NCI-H226 (cell line): ENCODE measurements around the gene AK1.

Experiments used
- DNase-seq: peaks from one replicate; pipeline ENCODE4 v3.0.0-alpha.2; 2015

The AK1 gene

GRCh38 chr9:127877566-127877998, at the start of gene AK1:
Gene AK1, minus strand, starts transcription at chr9:127877675. Its CDS starts 3,058 bp downstream, at chr9:127874617.
- DNase-seq, result peak; percentile 41

DNA sequence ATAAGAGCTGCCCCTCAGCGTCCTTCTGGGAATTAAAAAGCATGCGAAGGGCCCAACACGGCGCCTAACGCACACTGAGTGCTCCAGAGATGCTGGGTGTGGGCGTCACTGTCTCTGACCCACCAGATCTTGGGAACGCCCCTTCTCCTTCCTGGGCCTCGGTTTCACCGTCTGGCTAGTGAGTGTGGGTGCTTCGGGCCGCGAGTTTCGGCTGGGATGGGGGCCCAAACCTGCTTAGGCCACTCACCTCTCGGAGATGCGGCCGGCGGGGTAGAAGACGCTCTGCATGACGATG, 49.4 kb upstream of the AK1 start:
- no peak for DNase-seq

- no peak for DNase-seq
Measured at GRCh38 chr9:127925959-127926905, 48.8 kb upstream of the AK1 start.

DNA sequence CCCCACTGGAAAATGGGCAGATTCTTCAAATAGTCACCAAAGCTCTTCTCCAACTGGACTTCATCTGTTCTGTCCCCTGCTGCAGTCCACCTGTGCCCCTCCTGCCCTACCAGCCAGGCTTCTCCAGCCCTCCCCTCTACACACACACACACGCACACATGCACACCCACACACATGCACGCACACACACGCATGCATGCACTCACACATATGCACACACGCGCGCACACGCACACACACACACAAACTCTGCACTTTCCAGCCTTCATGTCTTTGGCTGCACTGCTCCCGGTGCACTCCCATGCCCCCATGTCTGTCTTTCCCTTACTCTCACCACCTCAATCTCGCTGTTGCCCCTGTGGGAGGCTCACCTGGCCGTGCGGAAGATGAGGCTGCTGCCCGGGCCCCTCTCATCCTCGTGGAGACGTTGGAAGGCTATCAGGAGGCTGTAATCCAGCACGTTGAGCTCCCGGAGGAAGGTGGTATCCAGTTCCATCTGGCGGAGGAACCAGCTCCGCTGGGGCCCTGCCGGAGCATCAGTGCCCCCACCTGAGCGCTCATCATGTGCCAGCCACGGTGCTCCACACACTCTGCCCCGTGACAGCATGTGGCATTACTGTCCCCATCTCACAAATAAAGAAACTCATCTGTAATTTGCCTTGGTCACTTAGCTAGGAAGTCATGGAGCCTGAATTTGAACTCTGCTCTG, 47.4 kb upstream of the AK1 start:
- no peak for DNase-seq

GRCh38 chr9:127923771-127924170, 46.3 kb upstream of the AK1 start:
- DNase-seq, result peak; percentile 72

- no peak for DNase-seq
Measured at GRCh38 chr9:127923046-127923445, 45.6 kb upstream of the AK1 start.

DNA sequence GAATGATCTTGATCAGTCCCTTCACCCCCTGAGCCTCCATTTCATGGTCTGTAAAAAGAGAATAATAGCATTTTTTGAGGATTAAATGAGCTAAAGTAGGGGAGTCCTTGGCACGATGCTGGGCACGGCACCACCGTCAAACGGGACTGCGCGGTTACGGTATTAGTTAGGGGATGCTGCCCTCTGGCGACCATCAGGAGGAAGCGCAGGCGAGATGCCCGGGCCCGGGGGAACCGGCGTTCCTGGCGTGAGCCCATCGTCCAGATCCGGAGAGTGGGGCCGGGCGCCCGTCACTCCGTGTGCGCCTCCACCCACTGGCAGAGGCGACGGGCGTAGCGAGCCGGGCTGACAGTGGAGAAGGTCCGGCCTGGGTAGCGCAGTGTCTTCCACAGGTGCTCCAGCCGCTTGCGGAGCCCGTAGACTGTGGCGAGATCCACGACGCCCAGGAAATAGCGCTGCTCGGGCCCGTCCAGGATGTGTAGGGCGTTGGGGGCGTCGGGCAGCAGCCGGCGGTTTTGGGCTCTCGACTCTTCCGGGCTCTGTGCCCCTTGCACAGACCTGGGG, 44.2 kb upstream of the AK1 start:
- DNase-seq, result no peak

DNA sequence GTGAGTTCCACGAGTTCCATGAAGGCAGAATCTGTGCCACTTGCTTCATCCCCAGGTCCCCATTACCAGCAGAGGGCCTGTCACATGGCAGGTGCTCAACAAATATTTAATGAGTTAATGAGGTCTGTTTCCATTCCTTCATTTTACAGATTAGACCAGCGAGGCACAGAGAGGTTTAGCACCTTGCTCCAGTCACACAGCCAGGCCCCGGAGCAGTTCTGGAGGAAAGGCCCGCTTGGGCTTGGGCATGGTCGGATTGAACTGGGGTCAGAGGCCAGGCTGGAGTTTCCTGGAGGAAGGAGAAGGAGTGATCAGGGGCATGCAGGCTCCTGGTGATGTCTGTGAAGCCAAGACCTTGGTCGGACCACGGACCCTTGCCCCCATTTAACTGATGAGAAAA, 43.3 kb upstream of the AK1 start:
- no peak for DNase-seq

DNA sequence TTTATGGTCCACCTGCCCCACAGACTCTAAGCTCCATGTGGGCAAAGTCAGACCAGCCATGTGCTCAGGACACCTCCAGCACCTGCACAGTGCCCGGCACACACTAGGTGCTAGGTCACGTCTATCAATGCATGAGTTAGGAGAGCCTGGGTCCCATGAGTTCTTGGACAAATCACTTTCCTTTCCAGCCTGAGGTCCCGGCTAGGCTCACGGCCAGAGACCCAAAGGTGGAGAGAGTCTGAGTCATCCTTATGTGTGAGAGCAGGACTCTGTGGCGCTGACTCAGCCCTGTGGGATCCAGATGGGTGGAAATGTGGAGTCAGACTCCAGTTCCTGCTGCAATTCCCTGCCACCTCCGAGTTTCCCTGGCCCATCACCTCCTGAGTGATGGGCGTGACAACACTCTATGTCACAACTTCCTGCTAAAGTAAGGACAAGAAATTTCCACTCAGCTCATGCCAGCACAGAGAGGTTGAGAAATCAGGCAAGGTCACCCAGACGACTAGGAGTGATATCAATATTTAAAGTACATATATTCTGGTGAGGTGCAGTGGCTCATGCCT, 41.9 kb upstream of the AK1 start:
- peak; percentile 97 for DNase-seq

GRCh38 chr9:127918183-127919107, 41.0 kb upstream of the AK1 start:
- no peak for DNase-seq

DNA sequence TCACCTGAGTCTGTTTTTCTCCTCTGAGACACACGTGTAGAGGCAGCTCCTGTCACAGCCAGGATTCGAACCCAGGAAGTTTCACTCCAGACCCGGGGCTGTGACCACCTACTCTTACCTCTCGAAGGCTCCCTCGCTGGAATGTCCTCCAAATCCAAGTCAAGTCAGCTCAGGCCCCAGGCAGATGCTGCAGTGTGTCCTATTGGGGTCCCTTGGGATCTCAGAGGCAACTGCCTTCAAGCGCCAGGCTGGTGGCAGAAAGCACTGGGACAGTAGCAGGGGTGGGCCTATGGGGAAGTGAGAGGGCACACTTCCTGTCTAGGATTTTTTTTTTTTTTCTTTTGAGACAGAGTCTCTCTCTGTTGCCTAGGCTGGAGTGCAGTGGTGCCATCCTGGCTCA, 40.1 kb upstream of the AK1 start:
- no peak for DNase-seq

- peak; percentile 65 for DNase-seq
Measured at GRCh38 chr9:127916720-127917581, 39.5 kb upstream of the AK1 start, which contains the start of gene ST6GALNAC4. Gene ST6GALNAC4, minus strand, starts transcription at chr9:127917041. Its CDS starts 622 bp downstream, at chr9:127916419.

- no peak for DNase-seq
Measured at GRCh38 chr9:127915801-127916719, 38.6 kb upstream of the AK1 start.

- DNase-seq, result no peak
Measured at GRCh38 chr9:127915325-127915752, 37.9 kb upstream of the AK1 start.

DNA sequence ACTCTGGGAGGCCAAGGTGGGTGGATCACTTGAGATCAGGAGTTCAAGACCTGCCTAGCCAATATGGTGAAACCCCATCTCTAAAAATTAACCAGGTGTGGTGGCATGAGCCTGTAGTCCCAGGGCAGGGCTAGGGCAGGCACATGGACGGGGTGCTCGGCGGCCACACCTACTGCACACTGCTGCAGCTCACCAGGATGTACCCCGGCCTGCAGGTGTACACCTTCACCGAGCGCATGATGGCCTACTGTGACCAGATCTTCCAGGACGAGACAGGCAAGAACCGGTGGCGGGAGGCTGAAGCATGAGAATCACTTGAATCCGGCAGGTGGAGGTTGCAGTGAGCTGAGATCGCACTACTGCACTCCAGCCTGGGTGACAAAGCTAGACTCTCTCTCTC, 36.2 kb upstream of the AK1 start:
- DNase-seq, result no peak

DNA sequence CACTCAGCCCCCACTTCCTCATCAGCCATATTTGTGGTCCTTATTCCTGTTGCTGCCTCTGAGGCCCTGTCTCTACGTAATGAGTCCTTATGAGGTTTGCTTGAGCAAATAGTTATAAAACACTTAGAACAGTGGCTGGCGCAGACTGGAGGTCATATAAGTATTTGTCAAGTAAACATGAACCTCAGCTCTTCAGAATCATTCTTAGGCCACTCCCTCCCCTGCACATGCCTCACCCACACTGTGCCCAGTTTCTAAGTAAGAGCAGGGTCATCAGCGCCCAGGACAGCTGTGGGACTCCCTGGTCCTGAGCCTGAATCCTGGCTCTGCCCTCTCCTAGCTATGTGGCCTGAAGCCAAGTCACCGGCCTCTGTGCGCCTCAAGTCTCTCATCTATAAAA, 35.4 kb upstream of the AK1 start:
- no peak for DNase-seq

DNA sequence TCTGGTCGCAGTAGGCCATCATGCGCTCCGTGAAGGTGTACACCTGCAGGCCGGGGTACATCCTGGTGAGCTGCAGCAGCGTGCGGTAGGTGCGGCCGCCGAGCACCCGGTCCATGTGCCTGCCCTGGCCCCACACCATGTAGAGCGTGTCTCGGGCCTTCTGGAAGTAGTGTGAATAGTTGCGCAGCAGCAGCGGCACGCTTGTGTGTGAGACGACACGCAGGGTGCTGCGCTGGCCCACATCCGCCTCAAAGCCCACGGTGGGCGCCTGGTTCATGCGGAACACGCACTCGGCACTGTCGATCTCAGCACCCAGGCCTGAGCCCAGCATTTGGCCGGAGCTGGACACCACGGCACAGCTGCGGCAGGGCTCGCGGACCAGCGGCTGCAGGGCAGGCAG, 34.8 kb upstream of the AK1 start:
- no peak for DNase-seq

GRCh38 chr9:127910613-127911205, 33.2 kb upstream of the AK1 start:
- peak; percentile 58 for DNase-seq

DNA sequence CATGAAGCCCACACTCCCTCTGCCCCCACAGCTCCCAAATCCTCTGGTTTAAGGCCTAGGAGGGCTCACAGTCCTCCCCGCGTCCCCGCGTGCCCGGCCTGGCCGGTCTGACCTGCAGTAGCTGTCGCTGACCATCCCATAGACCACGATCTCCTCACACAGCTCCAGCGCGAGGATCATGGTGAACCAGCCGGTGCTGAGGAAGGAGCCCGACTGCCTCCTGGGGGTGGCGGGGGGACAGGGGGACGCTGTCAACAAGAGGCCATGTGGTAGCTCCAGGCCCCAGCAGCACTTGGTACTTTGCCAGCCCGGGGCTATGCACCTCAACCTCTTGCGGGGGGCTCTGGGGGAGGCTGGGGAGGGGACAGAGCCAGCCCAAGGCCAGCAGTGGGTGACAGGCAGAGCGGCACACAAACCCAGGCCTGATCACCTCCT, 32.4 kb upstream of the AK1 start:
- no peak for DNase-seq

GRCh38 chr9:127908660-127908926, 31.1 kb upstream of the AK1 start:
- no peak for DNase-seq
